Stimulated activated CD8-positive, alpha-beta memory T cell treated with anti-CD3 and anti-CD28 coated beads, Interleukin-12 subunit alpha, Interleukin-12 subunit beta, amount 100 ng/mL, for 24 hours (primary cell): ENCODE measurements around the gene ZIC4.

Experiments
- DNase-seq: peaks from one replicate; pipeline ENCODE4 v3.0.0-alpha.2; 2020; ENCODE audit errors: extremely low read depth

ZIC4 gene

DNA sequence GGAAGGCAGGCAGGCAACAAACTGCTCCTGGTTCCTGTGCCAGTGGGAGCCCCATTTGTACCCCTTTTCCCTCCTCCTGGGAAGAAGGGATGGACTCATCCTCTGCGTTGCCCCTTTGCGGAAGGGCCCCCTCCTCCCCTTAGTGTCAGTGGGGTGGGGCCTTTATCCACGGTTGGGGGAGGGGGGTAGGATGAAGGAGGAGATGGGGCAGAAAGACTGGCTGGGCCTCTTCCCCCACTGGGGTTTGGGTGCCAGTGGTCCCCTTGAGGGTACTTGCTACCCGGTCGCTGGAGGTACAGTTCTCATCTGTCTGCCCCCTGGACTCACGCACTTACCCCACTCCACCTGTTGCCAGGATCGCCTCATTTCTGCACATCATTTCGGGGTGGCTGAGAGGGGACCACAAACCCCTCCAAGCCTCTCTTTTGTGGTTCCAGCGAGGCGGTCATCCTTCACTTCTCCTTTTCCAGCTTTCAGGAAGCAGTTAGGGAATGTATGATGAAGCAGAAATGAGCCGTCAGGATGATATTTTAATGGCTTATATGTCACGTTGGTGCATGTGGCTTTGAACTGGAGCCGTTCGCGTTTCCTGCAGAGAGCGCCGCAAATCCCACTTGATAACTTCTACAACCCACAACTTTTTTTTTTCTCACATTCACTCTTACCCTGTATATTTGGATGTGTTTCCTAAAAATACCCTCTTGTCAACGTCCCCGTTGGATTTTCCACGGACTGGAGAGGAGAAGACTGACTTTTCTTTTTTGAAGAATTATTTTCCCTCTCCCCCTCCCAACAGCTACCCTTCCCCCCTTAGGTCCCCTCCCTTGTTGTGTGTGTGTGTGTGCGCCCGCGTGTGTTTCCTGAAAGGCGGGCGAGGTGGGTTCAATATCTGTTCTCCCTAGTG is at the start of gene ZIC4:
TSS of gene ZIC4 (minus strand) at position 516 of the 904 bp plus-strand sequence. CDS start 3,746 bp downstream, outside the sequence.
- no peak for DNase-seq

DNA sequence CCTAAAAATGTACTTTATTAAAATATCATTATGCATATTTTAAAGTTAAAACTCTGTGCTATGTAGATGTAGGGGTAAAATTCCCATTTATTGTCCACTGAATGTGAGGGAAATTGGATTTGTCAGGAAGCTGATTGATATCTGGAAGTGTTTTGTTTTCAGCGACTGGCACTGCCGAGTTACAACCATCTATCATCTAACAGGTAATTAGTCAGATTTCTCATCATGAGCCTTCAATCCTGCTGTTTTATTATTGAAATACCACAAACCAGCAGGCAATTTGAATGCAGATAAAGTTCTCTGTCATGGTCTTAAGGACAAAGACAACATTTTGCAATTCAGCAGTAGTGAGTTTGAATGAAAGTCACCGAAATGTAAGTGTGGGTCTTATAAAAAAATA is 43.3 kb upstream of the ZIC4 start:
- no peak for DNase-seq

DNA sequence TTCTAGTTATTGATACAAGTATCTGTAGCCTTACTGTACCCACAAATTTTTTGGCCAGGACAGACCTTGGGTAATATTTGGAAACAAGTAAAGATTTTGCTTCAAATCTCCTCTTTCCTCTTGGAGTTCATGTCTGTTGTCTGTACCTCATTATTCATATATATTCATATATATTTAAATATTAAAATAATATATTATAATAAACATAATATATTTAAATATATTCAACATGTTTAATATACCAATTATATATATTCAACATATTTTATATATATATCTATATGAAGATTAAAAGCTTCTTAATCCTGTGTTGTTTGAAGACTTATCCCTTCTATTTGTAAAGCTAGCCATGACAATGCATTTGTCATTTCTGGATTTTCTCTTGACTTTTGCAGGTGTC is 40.9 kb upstream of the ZIC4 start:
- DNase-seq = no peak

DNA sequence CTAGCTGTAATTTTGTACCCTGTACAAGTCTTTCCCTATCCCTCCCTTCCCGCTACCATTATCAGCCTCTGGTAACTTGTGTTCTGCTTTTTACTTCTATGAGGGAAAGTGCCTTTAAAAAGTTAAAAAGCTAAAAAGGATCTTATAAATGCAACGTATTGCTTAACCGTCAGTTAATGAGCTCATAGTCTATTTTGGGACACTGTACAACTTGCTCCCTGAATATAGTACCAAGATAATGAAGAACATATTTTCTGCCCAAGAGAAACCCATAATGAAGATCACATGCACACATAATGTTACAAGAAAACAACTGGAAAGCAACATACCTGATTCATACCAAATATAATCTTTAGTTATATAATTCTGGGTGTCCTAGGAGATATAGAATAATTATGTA is 25.4 kb upstream of the ZIC4 start:
- no peak for DNase-seq

GRCh38 chr3:147428754-147429153 is 22.4 kb upstream of the ZIC4 start:
- DNase-seq = no peak

- DNase-seq = no peak
These were observed 22.0 kb upstream of the ZIC4 start for GRCh38 chr3:147428326-147428725.

DNA sequence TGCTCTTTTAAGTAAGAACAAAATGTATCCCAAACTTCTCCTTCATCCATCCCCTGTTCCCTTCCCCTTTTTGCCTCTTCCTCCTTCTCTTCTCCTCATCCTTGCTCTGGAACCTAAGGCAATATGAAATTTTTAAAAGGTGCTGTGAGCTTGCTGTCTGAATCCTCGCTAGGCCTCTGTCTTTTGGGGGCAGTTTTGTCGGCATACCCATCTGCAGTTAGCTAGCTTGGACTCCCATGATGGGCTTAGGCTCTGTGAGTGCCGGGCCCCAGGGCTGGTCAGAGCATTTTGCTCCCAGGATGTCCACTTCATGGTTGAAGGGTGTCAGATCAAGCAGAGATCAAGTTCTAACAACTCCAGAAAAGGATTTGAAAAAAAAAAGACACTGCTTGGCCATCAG is 21.4 kb upstream of the ZIC4 start:
- no peak for DNase-seq

GRCh38 chr3:147426931-147427330 is 20.6 kb upstream of the ZIC4 start:
- DNase-seq = no peak

DNA sequence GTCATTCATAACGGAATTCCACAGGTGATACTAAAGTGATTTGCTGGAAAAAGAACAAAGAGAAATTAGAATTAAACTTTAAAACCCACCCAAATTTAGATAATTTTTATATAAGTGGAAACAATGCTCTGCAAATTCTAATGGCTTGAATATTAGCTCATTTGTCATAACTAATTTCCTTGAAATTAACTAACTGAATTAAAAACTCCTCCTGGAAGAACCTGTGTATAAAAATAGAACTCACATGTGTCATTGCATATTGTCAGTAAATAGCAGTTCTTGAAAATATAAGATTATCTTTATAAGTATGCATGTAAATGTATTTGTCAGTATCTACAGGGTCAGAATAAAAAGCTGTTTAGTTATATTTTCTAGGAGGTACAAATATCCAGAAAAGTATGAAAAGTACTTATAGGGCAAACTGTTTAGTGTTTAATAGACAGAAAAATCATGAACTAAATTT is 19.1 kb upstream of the ZIC4 start:
- DNase-seq = no peak

DNA sequence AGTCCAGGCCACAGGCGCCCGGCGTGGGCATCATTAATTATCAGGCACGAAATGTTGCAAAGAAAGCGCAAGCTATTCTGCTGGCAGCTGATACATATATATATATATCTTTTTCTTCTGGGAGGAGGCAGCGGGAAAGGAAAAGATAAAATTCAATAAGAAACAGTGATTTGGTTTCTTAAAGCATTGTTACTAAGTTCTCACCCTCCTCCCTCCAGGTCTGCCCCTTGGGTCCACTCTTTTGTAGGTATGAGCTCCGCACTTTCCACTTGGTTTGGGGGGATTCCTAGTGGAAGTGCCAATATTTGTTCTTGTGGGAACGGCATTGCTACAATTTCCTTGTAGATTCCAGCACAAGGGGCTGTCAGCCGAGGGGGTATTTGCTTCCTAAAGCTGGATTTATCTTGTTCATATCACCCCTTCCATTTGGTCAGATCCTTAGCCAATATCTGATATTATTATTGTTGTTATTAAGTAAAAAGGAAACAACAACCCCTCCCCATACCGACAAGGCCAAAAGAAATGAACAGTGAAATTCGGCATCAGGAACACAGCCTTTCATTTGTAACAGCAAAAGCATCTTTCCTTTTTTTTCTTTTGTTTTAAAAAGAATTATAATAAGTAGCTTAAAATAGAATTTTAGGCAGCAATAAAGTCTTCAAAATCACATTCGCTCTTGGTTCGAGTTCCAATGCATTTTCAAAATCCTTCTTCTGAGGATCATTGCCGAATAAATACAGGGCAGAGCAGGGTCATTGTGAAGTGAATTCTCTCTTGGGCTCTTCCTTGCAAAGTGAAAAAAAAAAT is 18.4 kb upstream of the ZIC4 start:
- no peak for DNase-seq

GRCh38 chr3:147423798-147424580 is 17.6 kb upstream of the ZIC4 start:
- no peak for DNase-seq

DNA sequence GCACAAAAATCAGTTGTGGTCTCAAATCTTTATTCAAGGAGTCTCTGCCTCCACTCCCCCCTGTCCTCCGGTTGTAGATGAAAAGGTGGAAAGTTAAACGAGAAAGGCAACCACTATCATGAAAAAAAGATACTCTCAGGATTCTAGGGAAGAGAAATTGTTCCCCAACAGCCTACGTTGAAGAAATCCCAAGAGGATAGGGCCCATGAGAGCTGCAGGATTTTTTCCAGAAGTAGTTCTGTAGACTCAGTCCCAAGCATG is 17.1 kb upstream of the ZIC4 start:
- DNase-seq = no peak

GRCh38 chr3:147422601-147423536 is 16.5 kb upstream of the ZIC4 start:
- DNase-seq = no peak

- DNase-seq = no peak
These were observed 15.9 kb upstream of the ZIC4 start for GRCh38 chr3:147422196-147422595.

DNA sequence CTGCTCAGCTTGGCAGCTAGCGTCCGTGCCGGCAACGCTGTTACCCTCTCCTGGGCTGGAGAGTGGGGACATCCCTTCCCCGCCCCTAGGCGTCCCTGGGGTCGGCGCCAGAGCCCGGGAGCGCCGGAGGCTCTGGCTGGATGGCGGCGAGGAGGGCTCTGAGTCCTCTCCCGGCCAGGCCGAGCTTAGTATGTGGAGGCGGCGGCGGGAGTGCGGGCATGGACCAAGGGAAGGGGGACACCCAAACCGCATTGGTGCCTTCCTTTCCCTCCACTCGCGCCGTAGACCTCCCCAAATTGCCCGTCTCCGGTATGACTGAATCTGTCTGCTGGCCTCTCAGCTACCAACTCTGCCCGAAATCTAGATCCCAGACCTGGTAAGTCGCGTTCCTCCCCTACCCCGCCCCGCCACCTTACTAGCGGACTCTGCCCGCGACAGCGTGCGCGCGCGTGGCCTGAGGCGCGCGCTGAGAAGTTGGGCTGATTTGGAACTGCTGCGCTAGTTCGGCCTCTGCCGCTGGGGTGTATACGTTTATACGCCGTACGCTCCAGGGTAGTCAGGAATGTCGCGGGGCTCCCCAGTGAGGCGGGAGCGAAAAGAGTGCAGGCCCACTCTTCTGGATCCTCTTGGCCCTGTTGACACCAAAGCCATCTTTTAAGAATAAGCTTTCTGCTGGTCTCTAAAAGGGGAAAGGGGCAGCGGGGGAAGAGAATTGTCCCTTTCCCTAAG is 15.0 kb upstream of the ZIC4 start:
- DNase-seq = no peak

GRCh38 chr3:147420353-147421183 is 14.2 kb upstream of the ZIC4 start:
- DNase-seq = no peak

DNA sequence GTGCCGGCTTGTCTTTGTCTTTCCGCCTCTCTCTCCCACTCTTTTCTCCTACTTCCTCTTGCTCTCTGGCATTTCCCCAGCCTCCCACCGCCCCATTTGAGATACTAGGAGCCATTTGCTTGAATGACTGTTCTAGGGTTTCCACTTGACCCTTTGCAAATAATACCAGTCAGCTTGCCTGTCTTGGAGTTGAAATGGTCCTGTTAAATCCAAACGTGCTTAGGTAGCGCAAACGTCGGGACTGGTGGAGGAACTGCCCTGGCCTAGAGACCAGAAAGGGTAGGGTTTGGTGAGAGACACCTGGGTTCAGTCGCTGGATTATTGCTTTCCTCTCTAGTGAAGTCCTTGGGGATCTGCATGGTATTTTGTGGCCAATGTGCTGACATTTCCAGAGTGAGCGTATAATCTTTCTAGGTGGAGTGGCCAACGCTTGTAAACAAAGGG is 13.5 kb upstream of the ZIC4 start:
- no peak for DNase-seq

DNA sequence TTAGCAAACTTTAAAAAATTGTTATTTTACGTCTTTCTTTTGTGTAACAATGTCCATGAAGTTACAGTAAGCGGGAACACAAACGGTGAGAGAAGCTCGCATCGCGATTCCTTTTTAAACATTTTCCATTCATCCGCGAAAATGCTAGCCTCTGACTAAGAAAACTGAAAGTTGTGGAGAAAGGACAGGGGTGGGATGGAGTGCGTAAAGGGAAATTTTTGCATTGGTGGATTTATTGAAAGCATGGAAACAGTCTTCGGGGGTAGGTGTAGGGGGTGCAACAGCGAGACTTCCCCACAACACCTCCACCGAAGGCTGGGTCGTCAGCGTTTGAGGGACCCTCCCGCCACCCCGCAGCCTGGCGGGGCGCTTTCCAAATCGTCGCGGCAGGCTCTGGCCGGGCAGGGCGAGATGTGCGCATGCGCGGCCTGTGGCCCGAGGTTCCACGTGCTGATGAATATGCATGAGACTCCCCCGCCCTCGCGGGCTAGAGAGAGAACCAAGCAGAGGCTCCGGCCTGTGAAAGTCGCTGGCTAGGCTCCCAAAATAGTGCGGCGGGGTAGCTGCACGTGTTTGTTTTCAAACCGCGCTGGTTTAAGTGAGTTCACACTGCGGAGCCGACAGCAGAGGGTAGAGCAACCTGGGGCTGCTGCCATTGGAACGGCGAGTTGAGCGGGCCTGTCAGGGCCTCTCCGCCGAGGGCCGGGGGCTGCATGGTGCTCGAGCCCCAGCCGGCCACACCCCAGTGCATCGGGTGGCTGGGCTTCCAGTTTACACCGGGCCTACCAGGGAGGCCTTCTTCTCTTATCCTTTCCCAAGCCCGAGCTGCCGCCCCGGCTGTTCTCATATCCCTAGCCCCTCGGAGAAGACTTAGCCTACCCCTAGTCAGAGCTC is 12.7 kb upstream of the ZIC4 start:
- no peak for DNase-seq
